Liver (tissue), 9 donors: ENCODE results near the gene IL17REL. TPM values are rescaled to one million over a fixed set of nuclear protein-coding genes. Genes with fewer than 3 reads are reported as not detected.

Experiments used
- DNase-seq: peaks from one replicate; pipeline ENCODE4 v3.0.0-alpha.2; 2017; ENCODE audit warnings: low spot score
- H3K27ac ChIP-seq, 2 donors: one replicate each; pipeline ENCODE4 v1.7.0; 2013; ENCODE audit warnings: inconsistent platforms in 2 of 2, low read length in 2 of 2, control low read depth in 1 of 2, low read depth in 1 of 2, mild to moderate bottlenecking in 1 of 2
- H3K27me3 ChIP-seq, 4 donors: one replicate each; pipeline versions ENCODE4 v1.6.1 to v1.7.0; 2013; ENCODE audit warnings: low read length in 3 of 4, inconsistent platforms in 1 of 4, mild to moderate bottlenecking in 1 of 4, moderate library complexity in 1 of 4; ENCODE audit not compliant: control insufficient read depth in 4 of 4, insufficient read depth in 4 of 4
- H3K36me3 ChIP-seq, 4 donors: one replicate each; pipeline versions ENCODE4 v1.6.1 to v1.7.0; 2013; ENCODE audit warnings: low read length in 3 of 4, mild to moderate bottlenecking in 3 of 4, low read depth in 1 of 4, moderate library complexity in 1 of 4; ENCODE audit not compliant: control insufficient read depth in 4 of 4, insufficient read depth in 3 of 4
- H3K4me1 ChIP-seq, 4 donors: one replicate each; pipeline versions ENCODE4 v1.6.1 to v1.7.0; 2013; ENCODE audit warnings: low read length in 3 of 4, mild to moderate bottlenecking in 3 of 4, moderate library complexity in 1 of 4; ENCODE audit not compliant: control insufficient read depth in 4 of 4, insufficient read depth in 4 of 4
- H3K4me3 ChIP-seq, 3 donors: one replicate each; pipeline versions ENCODE4 v1.6.1 to v1.7.0; 2013; ENCODE audit warnings: low read length in 3 of 3, control low read depth in 1 of 3, low read depth in 1 of 3, mild to moderate bottlenecking in 1 of 3
- H3K9ac ChIP-seq, 2 donors: one replicate each; pipeline ENCODE4 v1.7.0; 2013; ENCODE audit warnings: low read length in 2 of 2, mild to moderate bottlenecking in 2 of 2, moderate library complexity in 2 of 2, control low read depth in 1 of 2, low read depth in 1 of 2
- H3K9me3 ChIP-seq, 4 donors: one replicate each; pipeline versions ENCODE4 v1.6.1 to v1.7.0; 2013; ENCODE audit warnings: low read length in 3 of 4; ENCODE audit not compliant: control insufficient read depth in 4 of 4
- ATF3 ChIP-seq: IDR thresholded peaks from 2 replicates; pipeline ENCODE4 v1.6.1; 2016; ENCODE audit warnings: antibody characterized with exemption
- EGR1 ChIP-seq, 2 donors: IDR thresholded peaks; 2 replicates each; pipeline ENCODE4 v1.6.1; 2016 to 2018; ENCODE audit warnings: antibody characterized with exemption in 2 of 2, low read depth in 2 of 2
- FOXA1 ChIP-seq: IDR thresholded peaks from 2 replicates; pipeline ENCODE4 v1.6.1; 2016; ENCODE audit warnings: antibody characterized with exemption
- FOXA2 ChIP-seq: IDR thresholded peaks from 2 replicates; pipeline ENCODE4 v1.6.1; 2016; ENCODE audit warnings: antibody characterized with exemption
- GABPA ChIP-seq, 2 donors: IDR thresholded peaks in 1 of 2; conservative IDR thresholded peaks in 1 of 2; 2 replicates each; pipeline ENCODE4 v1.6.1; 2016; ENCODE audit warnings: antibody characterized with exemption in 2 of 2, mild to moderate bottlenecking in 1 of 2, moderate library complexity in 1 of 2
- HNF4A ChIP-seq, 2 donors: conservative IDR thresholded peaks; 2 replicates each; pipeline ENCODE4 v1.6.1; 2016; ENCODE audit warnings: antibody characterized with exemption in 2 of 2, mild to moderate bottlenecking in 2 of 2
- HNF4G ChIP-seq: IDR thresholded peaks from 2 replicates; pipeline ENCODE4 v1.6.1; 2016; ENCODE audit warnings: antibody characterized with exemption
- JUND ChIP-seq, 2 donors: IDR thresholded peaks; 2 replicates each; pipeline ENCODE4 v1.6.1; 2016; ENCODE audit warnings: antibody characterized with exemption in 2 of 2
- NR2F2 ChIP-seq: IDR thresholded peaks from 2 replicates; pipeline ENCODE4 v1.6.1; 2016; ENCODE audit warnings: antibody characterized with exemption
- RAD21 ChIP-seq, 2 donors: IDR thresholded peaks; 2 replicates each; pipeline ENCODE4 v1.6.1; 2016; ENCODE audit warnings: antibody characterized with exemption in 2 of 2, mild to moderate bottlenecking in 2 of 2
- RXRA ChIP-seq, 2 donors: IDR thresholded peaks; 2 replicates each; pipeline ENCODE4 v1.6.1; 2017 to 2018; ENCODE audit warnings: antibody characterized with exemption in 2 of 2, mild to moderate bottlenecking in 1 of 2
- SP1 ChIP-seq: IDR thresholded peaks from 2 replicates; pipeline ENCODE4 v1.6.1; 2018; ENCODE audit warnings: antibody characterized with exemption, mild to moderate bottlenecking
- TAF1 ChIP-seq: conservative IDR thresholded peaks from 2 replicates; pipeline ENCODE4 v1.6.1; 2016; ENCODE audit warnings: antibody characterized with exemption, mild to moderate bottlenecking
- YY1 ChIP-seq: IDR thresholded peaks from 2 replicates; pipeline ENCODE4 v1.6.1; 2016; ENCODE audit warnings: antibody characterized with exemption, mild to moderate bottlenecking
- ZBTB33 ChIP-seq: IDR thresholded peaks from 2 replicates; pipeline ENCODE4 v1.6.1; 2016; ENCODE audit warnings: antibody characterized with exemption
- WGBS: extraction: QIAGEN DNeasy Blood & Tissue Kit; methylation state at CpG from one replicate; pipeline ENCODE4 v1.1.7; 2013; 5-methylcytosine and 5-hydroxymethylcytosine counted together
- polyA plus RNA-seq, 2 donors: library from polyadenylated mRNA; stranded (reverse) in 1 of 2; unstranded in 1 of 2; fragments of 200-250 nt in 1 of 2; fragments of >200 nt in 1 of 2; fragmentation: Nextera tagmentation in 1 of 2; extraction: Ambion mirVana in 1 of 2; gene quantifications; one replicate each; pipeline versions ENCODE4 v1.2.1 to v1.2.3, GENCODE V29; 2013 to 2015
- total RNA-seq, 2 donors: library from RNA; depleted of rRNA; stranded (reverse); fragments of >200 nt; gene quantifications; one replicate each; pipeline ENCODE4 v1.2.3, GENCODE V29; 2014
- TF ChIP-seq, protein P1 (sequence below): IDR thresholded peaks from 2 replicates; pipeline ENCODE4 v1.6.1; 2016; ENCODE audit warnings: antibody characterized with exemption
- TF ChIP-seq, protein P2 (sequence below): fragments of 150-350 bp; IDR thresholded peaks from 2 replicates; pipeline ENCODE4 v1.5.1; 2017; ENCODE audit warnings: improper control_type of control experiment, low read depth, low read length; ENCODE audit not compliant: missing input control
- TF ChIP-seq, protein P3 (sequence below): IDR thresholded peaks from 2 replicates; pipeline ENCODE4 v1.6.1; 2016; ENCODE audit warnings: antibody characterized with exemption, mild to moderate bottlenecking
- donor health status: healthy.
- donor health status: healthy.
- donor health status: healthy.
- donor health status: healthy.
- donor health status: healthy.

The IL17REL gene
- total and polyA plus RNA-seq, 4 donors: under 0.01 TPM; not detected in 3

GRCh38 chr22:50016988-50017700 lies 4.6 kb upstream of the IL17REL start:
- TF ChIP-seq FOXA1: no peak
- TF ChIP-seq, protein P1, sequence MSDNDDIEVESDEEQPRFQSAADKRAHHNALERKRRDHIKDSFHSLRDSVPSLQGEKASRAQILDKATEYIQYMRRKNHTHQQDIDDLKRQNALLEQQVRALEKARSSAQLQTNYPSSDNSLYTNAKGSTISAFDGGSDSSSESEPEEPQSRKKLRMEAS: no peak
- no peak for TF ChIP-seq ZBTB33
- TF ChIP-seq, protein P2, sequence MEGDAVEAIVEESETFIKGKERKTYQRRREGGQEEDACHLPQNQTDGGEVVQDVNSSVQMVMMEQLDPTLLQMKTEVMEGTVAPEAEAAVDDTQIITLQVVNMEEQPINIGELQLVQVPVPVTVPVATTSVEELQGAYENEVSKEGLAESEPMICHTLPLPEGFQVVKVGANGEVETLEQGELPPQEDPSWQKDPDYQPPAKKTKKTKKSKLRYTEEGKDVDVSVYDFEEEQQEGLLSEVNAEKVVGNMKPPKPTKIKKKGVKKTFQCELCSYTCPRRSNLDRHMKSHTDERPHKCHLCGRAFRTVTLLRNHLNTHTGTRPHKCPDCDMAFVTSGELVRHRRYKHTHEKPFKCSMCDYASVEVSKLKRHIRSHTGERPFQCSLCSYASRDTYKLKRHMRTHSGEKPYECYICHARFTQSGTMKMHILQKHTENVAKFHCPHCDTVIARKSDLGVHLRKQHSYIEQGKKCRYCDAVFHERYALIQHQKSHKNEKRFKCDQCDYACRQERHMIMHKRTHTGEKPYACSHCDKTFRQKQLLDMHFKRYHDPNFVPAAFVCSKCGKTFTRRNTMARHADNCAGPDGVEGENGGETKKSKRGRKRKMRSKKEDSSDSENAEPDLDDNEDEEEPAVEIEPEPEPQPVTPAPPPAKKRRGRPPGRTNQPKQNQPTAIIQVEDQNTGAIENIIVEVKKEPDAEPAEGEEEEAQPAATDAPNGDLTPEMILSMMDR: no peak
- TF ChIP-seq SP1: no peak
- no peak for TF ChIP-seq HNF4G
- no peak for TF ChIP-seq YY1
- no peak for TF ChIP-seq RXRA (IDR thresholded peaks at IDR 0.05)
- TF ChIP-seq, protein P3, sequence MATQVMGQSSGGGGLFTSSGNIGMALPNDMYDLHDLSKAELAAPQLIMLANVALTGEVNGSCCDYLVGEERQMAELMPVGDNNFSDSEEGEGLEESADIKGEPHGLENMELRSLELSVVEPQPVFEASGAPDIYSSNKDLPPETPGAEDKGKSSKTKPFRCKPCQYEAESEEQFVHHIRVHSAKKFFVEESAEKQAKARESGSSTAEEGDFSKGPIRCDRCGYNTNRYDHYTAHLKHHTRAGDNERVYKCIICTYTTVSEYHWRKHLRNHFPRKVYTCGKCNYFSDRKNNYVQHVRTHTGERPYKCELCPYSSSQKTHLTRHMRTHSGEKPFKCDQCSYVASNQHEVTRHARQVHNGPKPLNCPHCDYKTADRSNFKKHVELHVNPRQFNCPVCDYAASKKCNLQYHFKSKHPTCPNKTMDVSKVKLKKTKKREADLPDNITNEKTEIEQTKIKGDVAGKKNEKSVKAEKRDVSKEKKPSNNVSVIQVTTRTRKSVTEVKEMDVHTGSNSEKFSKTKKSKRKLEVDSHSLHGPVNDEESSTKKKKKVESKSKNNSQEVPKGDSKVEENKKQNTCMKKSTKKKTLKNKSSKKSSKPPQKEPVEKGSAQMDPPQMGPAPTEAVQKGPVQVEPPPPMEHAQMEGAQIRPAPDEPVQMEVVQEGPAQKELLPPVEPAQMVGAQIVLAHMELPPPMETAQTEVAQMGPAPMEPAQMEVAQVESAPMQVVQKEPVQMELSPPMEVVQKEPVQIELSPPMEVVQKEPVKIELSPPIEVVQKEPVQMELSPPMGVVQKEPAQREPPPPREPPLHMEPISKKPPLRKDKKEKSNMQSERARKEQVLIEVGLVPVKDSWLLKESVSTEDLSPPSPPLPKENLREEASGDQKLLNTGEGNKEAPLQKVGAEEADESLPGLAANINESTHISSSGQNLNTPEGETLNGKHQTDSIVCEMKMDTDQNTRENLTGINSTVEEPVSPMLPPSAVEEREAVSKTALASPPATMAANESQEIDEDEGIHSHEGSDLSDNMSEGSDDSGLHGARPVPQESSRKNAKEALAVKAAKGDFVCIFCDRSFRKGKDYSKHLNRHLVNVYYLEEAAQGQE: no peak
- no peak for TF ChIP-seq JUND (IDR thresholded peaks at IDR 0.05)
- TF ChIP-seq RAD21 (IDR thresholded peaks at IDR 0.05): no peak
- TF ChIP-seq TAF1: no peak
- no peak for TF ChIP-seq EGR1 (IDR thresholded peaks at IDR 0.05; ENCODE audit: low read depth in 2 of 2)
- TF ChIP-seq GABPA (IDR thresholded peaks at IDR 0.05 in 1 of 2, conservative IDR thresholded peaks at IDR 0.05 in 1 of 2): no peak
- TF ChIP-seq FOXA2: no peak
- no peak for TF ChIP-seq NR2F2
- no peak for TF ChIP-seq ATF3
- TF ChIP-seq HNF4A (conservative IDR thresholded peaks at IDR 0.05): no peak
- peaks cover 0 to 2% (median 0%) of the 10 kb centered on the region in 4 donors for H3K4me1 ChIP-seq
- H3K9me3 ChIP-seq: no peaks in the 10 kb centered on the region
- no peak overlapping the region for H3K9ac ChIP-seq
- H3K27ac ChIP-seq: no peak overlapping the region
- WGBS: 90% methylated on average over 21 of the region's 21 CpGs
- no peaks in the 10 kb centered on the region for H3K36me3 ChIP-seq
- H3K4me3 ChIP-seq: no peak overlapping the region
- peaks cover 0 to 7% (median under 1%) of the 10 kb centered on the region in 4 donors for H3K27me3 ChIP-seq
- DNase-seq: no peak
